HG02840 (cell line): ENCODE results near the gene SPP1.
"Not testable (repeated sequence)": the region's sequence is repeated elsewhere in the genome, so short reads cannot be mapped to it uniquely, and the experiment has no call there.

Experiments
- ATAC-seq: cut with Tn5 transposase; IDR thresholded peaks from one replicate; pipeline ENCODE4 v1.9.1; 2021; ENCODE audit warnings: mild to moderate bottlenecking, moderate library complexity, moderate number of reproducible peaks; ENCODE audit not compliant: unreplicated experiment, low FRiP score

SPP1 gene

GRCh38 chr4:87975466-87975865 lies at the start of gene SPP1:
Gene SPP1, plus strand, starts transcription at chr4:87975714. Its CDS starts 1,182 bp downstream, at chr4:87976896.
- peak; percentile 73 for ATAC-seq

GRCh38 chr4:87926554-87927098 lies 48.9 kb upstream of the SPP1 start:
- no peak for ATAC-seq

GRCh38 chr4:87930629-87931028 lies 44.9 kb upstream of the SPP1 start:
- ATAC-seq: no peak

GRCh38 chr4:87931932-87932331 lies 43.6 kb upstream of the SPP1 start:
- ATAC-seq: no peak

- no peak for ATAC-seq
Measured at GRCh38 chr4:87932718-87933141, 42.8 kb upstream of the SPP1 start.

- ATAC-seq: no peak
Measured at GRCh38 chr4:87933337-87933736, 42.2 kb upstream of the SPP1 start.

- no peak for ATAC-seq
Measured at GRCh38 chr4:87934157-87934704, 41.3 kb upstream of the SPP1 start.

- ATAC-seq: no peak
Measured at GRCh38 chr4:87934973-87935372, 40.5 kb upstream of the SPP1 start.

GRCh38 chr4:87935954-87936353 lies 39.6 kb upstream of the SPP1 start:
- not testable (repeated sequence) for ATAC-seq

- no peak for ATAC-seq
Measured at GRCh38 chr4:87937523-87937922, 38.0 kb upstream of the SPP1 start.

GRCh38 chr4:87938746-87939145 lies 36.8 kb upstream of the SPP1 start:
- no peak for ATAC-seq

GRCh38 chr4:87939978-87940690 lies 35.4 kb upstream of the SPP1 start:
- no peak for ATAC-seq

- ATAC-seq: not testable (repeated sequence)
Measured at GRCh38 chr4:87940809-87941208, 34.7 kb upstream of the SPP1 start.

- no peak for ATAC-seq
Measured at GRCh38 chr4:87941537-87942392, 33.7 kb upstream of the SPP1 start.

GRCh38 chr4:87943660-87944149 lies 31.8 kb upstream of the SPP1 start:
- ATAC-seq: no peak

- no peak for ATAC-seq
Measured at GRCh38 chr4:87944967-87945366, 30.5 kb upstream of the SPP1 start.

- no peak for ATAC-seq
Measured at GRCh38 chr4:87946766-87947165, 28.7 kb upstream of the SPP1 start.

- no peak for ATAC-seq
Measured at GRCh38 chr4:87947381-87948160, 27.9 kb upstream of the SPP1 start.

GRCh38 chr4:87949961-87950360 lies 25.6 kb upstream of the SPP1 start:
- ATAC-seq: no peak

GRCh38 chr4:87950493-87950892 lies 25.0 kb upstream of the SPP1 start:
- no peak for ATAC-seq
